HG02623 (cell line): ENCODE measurements around the gene SPOCK1.
"Not testable (repeated sequence)": the region's sequence is repeated elsewhere in the genome, so short reads cannot be mapped to it uniquely, and the experiment has no call there.

ENCODE experiments used
- ATAC-seq: cut with Tn5 transposase; IDR thresholded peaks from one replicate; pipeline ENCODE4 v1.9.1; 2021; ENCODE audit warnings: moderate library complexity; ENCODE audit not compliant: unreplicated experiment

SPOCK1 gene

DNA sequence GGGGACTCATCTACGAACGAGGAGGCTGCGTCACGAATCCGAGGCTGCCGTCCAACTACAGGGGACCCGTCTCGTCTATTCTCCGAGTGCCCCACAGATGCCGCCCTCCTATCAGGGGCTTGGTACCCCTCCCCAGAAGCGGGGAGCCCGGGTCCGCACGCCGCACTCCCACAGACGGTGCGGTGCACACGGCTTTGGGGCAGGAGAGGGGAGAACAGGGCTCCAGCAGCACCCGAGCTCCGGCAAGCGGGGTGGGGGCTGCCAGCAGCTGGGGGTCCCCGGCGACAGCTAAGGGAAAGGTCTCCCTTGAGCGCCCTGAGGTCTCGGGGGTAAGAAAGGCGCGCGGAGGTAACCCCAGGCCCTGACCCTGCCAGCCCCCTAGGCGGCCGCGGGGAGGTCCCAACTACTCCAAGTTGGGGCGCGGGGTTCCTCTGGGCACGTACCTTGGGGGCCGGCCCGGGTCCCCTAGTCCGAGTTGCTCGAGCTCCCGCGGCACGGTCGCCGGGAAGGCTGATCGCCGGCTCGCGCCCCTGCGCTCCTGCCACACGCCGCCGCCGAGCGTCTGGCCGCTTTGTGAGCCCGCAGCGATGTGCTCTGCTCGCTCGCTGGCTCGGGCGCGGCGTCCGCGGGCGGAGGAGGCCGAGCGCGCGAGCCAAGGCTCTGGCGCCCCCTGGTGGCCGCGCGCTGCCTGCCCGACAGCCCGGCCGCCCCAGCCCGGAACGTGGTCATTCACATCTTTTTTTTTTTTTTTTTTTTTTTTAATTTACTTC lies at the start of gene SPOCK1:
TSS of gene SPOCK1 (minus strand) at position 591 of the 770 bp plus-strand sequence.
- peak; percentile 84 for ATAC-seq

- ATAC-seq = no peak
Measured at GRCh38 chr5:137545956-137546355, 46.8 kb upstream of the SPOCK1 start.

- not testable (repeated sequence) for ATAC-seq
Measured at GRCh38 chr5:137535449-137535848, 36.3 kb upstream of the SPOCK1 start.

- ATAC-seq = no peak
Measured at GRCh38 chr5:137533963-137534362, 34.8 kb upstream of the SPOCK1 start.

DNA sequence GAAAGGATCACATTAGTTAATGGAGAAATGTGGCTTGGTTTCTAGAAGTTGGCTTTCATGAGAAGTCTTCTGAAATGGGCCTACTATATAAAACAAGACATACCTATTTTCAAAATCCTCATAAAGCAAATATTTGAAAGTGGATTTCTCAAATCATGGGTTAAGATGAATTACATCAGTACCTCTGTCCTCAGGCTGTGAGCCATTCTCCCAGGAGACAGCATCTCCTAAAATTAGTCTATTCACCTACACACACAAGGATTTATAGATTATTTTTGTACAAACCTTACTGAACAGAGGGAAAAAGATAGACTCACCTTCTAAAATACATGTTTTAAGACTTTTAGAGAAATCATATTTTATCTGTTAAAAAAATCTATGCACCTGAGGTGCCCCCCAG lies 32.1 kb upstream of the SPOCK1 start:
- ATAC-seq = no peak

DNA sequence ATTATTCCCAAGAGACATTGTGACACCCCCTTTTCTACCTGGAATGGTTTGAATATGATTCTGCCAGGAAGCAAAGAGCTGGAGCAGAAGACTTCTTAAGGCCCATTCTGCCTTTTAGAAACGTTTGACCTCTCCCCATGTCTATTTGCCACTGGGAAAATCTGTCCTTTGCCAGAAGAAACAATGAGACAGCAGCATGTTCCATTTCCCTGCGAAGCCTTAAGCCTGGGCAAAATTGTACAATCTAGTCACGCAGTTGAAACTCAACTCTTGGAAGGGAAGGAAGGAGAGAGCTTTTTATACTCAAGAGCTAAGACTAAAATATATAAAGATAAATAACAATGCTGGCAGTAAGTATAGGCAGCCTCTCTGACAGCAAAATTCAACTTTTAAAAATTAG lies 22.1 kb upstream of the SPOCK1 start:
- no peak for ATAC-seq

DNA sequence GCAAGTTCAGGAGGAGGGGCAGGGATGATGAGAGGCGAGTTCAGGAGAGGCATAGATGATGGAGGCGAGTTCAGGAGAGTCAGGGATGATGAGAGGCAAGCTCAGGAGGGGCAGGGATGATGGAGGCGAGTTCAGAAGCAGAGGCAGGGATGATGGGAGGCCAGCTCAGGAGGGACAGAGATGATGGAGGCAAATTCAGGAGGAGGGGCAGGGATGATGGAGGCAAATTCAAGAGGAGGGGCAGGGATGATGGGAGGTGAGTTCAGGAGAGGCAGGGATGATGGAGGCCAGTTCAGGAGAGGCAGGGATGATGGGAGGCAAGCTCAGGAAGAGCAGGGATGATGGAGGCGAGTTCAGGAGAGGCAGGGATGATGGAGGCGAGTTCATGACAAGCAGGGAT lies 17.8 kb upstream of the SPOCK1 start:
- ATAC-seq = no peak

- ATAC-seq = no peak
Measured at GRCh38 chr5:137516251-137516797, 17.2 kb upstream of the SPOCK1 start.

GRCh38 chr5:137515238-137515637 lies 16.1 kb upstream of the SPOCK1 start:
- no peak for ATAC-seq

DNA sequence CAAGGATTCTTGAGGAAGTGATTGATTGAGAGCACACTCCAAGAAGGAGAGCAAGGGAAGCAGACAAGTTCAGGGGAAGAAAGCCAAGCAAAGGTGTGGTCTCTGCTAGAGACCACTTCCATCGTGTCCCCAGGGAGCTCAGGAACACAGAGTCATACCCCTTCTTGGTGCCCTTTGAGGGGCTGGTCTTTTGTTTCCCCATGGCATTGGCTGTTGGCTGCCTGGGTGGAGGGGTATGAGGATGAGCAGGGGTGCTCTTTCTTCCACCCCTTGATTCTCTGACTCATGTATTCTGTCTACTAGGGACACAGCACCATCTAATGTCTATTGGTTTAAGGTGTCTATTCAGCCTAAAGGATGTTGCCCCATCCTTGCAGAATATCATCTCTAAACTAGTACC lies 11.5 kb upstream of the SPOCK1 start:
- ATAC-seq = no peak

GRCh38 chr5:137507150-137507549 lies 8.0 kb upstream of the SPOCK1 start:
- ATAC-seq = no peak

DNA sequence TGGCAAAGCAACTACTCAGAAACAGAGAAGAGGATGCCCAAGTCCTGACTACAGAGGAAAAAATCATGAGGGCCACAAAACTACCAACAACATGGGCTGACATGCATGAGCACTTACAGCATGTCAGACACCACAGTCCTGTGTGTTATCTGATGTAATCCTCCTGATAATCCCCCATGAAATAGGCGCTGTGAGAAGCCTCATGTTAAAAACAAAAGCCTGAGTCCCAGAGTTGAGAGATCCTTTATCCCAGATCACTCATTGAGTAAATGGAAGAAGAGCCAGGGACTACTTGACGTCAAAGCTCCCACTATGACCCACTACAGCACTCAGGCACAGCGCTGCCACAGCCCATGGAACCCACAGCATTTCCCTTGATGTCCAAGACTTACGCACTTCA lies 7.2 kb upstream of the SPOCK1 start:
- ATAC-seq = no peak

GRCh38 chr5:137504916-137505315 lies 5.8 kb upstream of the SPOCK1 start:
- no peak for ATAC-seq

GRCh38 chr5:137503456-137503855 lies 4.3 kb upstream of the SPOCK1 start:
- no peak for ATAC-seq

DNA sequence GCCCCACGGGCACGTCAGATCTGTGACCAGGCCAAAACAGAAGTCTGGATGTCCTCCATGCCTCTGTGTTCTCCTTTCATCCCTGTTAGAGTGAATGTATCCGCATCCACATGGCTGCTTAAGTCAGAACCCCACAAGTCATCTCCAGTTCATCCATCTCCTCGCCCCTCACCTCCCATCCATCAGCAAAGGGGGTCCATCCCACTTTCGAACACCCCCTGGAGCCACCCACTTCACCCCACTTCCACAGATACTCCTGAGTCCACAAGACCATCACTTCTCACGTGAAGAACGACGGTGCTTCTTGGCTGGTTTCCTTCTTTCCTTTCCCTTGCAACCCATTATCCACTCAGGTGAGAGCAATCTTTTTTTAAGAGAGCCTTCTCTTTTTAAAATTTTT lies 3.5 kb upstream of the SPOCK1 start:
- no peak for ATAC-seq

DNA sequence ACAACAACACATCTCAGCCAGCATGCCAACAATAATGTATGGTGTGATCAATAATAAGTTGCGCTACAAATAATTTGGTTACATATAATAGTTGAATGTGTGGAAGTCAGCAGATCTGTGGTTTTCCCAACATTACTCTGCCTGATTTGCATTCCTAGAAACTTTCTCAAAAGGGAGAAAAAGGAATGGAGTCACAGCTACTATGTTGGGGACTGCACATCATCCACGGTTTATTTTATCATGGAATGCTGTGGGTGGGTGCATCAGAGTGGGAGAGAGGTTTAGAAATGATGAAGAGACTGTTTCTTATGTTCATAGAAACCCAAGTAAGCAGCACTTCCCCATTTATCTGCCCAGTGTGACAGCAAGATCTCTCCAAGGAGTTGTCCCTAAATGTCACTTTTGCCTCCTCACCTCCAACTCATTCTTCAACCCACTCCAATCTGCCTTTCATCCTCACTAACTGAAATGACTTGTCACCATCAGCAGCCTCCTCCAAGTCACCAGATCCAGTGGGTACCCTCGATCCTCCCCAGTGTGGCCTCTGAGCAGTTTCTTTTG lies 2.8 kb upstream of the SPOCK1 start:
- no peak for ATAC-seq

GRCh38 chr5:137501226-137501625 lies 2.1 kb upstream of the SPOCK1 start:
- ATAC-seq = no peak

GRCh38 chr5:137500615-137501225 lies 1.6 kb upstream of the SPOCK1 start:
- ATAC-seq = no peak

- not testable (repeated sequence) for ATAC-seq
Measured at GRCh38 chr5:137499506-137499847, 351 bp upstream of the SPOCK1 start.

DNA sequence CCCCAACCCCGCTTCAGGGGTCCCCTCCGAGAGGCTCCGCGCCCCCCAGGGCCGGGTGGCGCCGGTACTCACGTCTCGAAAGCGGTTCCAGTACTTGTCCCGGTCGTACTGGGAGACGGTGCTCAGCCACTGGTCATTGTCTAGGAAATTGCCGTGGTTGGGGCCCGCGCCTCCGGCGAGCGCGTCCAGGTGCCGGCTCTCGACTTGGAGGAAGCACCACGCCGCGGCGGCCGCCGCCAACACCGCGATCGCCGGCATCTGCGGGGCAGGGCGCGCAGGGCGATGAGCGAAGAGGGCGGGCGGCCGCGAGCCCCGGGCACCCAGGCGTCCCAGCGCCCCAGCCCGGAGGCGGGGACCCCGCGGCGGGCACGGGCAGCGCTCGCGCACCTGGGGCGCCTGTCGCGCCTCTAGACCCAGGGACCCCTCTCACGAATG lies 808 bp downstream of the SPOCK1 start:
- ATAC-seq = no peak

DNA sequence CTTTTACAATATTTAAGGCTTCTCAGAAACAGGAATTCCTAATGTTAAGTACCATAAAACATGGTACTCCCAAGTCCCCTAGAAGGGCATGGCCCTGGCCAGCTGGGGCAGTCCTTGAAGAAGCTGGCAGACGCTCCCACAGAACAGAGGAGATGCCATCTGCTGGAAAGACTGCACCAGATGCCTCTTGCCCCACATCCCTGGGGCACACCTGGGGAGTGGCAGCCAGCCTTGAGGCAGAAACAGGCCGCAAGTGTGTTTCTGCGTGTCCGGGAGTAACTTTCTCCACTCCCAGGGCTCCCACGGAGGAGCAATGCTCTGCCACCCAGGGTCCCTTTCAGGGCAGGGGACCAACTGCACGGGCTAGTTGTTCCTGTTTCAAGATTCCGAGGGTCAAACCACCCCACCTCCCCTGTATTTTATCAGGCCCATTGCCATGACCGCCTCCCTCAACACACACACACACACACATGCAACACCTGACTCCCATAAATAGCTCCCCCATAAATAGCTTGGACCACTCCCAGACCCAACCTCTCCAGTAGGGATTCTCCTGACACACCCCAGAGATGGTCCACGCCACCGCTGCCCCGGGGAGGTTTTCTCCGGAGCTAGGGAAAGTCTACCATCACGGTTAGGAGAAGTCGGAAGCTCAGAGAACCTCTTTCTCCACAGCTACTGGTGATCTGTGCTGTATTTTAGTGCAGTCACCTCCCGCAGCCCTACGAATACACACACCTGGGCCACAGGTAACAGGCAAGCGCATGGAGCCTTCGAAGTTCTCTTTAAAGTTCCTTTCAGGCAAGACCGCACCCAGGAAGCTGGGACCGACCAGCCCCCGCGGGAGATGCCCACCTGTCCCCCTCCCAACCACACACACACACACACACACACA lies 1.5 kb downstream of the SPOCK1 start:
- no peak for ATAC-seq
